Measurements from ENCODE around the gene KMT2B. TPM values are rescaled to one million over a fixed set of nuclear protein-coding genes. Genes with fewer than 3 reads are reported as not detected.

KMT2B gene
- polyA plus RNA-seq, 2 of the 4 experiments (the other 2 are of a cell fraction) = 17.8 to 39.4 TPM

DNA sequence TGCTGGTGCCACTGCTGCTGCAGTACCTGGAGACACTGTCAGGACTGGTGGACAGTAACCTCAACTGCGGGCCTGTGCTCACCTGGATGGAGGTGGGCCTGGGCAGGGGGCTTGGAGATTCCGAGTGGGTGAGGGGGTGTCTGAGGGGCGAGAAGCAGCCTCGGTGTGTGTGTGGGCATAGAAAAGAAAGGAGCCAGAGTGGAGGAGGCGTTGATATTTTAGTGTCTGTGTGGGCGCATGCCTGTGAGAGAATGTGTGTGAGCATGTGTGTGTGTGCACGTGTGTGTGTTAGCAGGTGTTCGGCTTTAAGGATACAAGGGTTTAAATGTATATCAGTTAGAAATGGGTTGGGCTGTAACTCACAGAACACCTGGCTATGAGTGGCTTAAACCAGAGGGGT, 61.2 kb downstream of the KMT2B start:
- ChIA-PET POLR2A (no interaction called here), CTCF (interaction anchor here (1.3 to 3.3 kb wide), 3 partner anchors 9 to 152 kb away, joined by 3 to 23 read pairs (median 3); no protein-coding TSS in a partner anchor)
- Histone ChIP-seq H3K4me2 (no peak overlapping the region), H3K9me3 (no peaks in the 10 kb centered on the region), H3K27ac (no peak overlapping the region), H3K4me1 (peaks cover 18% of the 10 kb centered on the region), H3K4me3 (no peak overlapping the region)
- no peak for DNase-seq (ENCODE audit: low read depth in 1 of 2, low spot score in 1 of 2)
- TF ChIP-seq ELK1 (IDR thresholded peaks at IDR 0.05; ENCODE audit: low read depth, low read length) = no peak
- no peak for TF ChIP-seq KDM5A (IDR thresholded peaks at IDR 0.05)
- TF ChIP-seq FOSL2 (IDR thresholded peaks at IDR 0.05) = no peak
- TF ChIP-seq FOSL2 (CRISPR knock-in tag; IDR thresholded peaks at IDR 0.05) = no peak
- 69% methylated on average over 8 of the region's 8 CpGs for WGBS (ENCODE audit: missing lambda C conversion rate)
- ATAC-seq = no peak
- no peak for FAIRE-seq

DNA sequence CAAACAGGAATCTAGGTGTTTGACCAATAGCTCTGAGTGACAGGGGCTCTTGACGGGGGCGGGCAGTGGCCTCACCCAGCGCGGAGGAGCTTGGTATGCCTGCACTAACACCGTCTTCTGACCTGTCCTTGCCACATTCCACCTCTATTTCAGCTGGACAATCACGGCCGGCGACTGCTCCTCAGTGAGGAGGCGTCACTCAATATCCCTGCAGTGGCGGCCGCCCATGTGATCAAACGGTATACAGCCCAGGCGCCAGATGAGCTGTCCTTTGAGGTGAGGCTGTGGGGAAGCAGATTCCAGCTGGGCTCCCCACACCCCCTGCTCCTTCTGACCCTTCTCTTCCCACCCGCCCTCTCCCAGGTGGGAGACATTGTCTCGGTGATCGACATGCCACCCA, 62.3 kb downstream of the KMT2B start:
- H3K4me3 ChIP-seq = no peak overlapping the region
- ATAC-seq (no peak), FAIRE-seq (no peak), DNase-seq (ENCODE audit: low read depth in 1 of 2, low spot score in 1 of 2) (no peak)
- CTCF ChIA-PET = interaction anchor here (0.6 to 1.7 kb wide), 5 partner anchors 9 to 151 kb away, joined by 3 to 4 read pairs (median 3); no protein-coding TSS in a partner anchor
- H3K27ac ChIP-seq = no peak overlapping the region
- H3K4me1 ChIP-seq = peaks cover 9% of the 10 kb centered on the region
- no peak overlapping the region for H3K4me2 ChIP-seq
- POLR2A ChIA-PET = interaction anchor here (0.9 kb wide), 1 partner anchor 32 kb away, joined by 4 read pairs; the partner anchor contains the start of gene LIN37
- no peaks in the 10 kb centered on the region for H3K9me3 ChIP-seq
- TF ChIP-seq ELK1 (IDR thresholded peaks at IDR 0.05; ENCODE audit: low read depth, low read length) = no peak
- TF ChIP-seq ZNF302 (CRISPR knock-in tag; IDR thresholded peaks at IDR 0.05) = no peak
- TF ChIP-seq KDM5A (IDR thresholded peaks at IDR 0.05) = no peak
- TF ChIP-seq BHLHE40 (IDR thresholded peaks at IDR 0.05; ENCODE audit: low read depth, low read length) = no peak
- TF ChIP-seq EP300 (IDR thresholded peaks at IDR 0.05) = no peak
- no peak for TF ChIP-seq CHD4 (IDR thresholded peaks at IDR 0.05; ENCODE audit: borderline replicate concordance)
- TF ChIP-seq PHF8 (IDR thresholded peaks at IDR 0.05; ENCODE audit: borderline replicate concordance, low read depth) = no peak
- TF ChIP-seq RAD21 (conservative IDR thresholded peaks at IDR 0.05 in 1 of 2, IDR thresholded peaks at IDR 0.05 in 1 of 2) = no peak
- WGBS (ENCODE audit: missing lambda C conversion rate) = 90% methylated on average over 16 of the region's 16 CpGs

- WGBS (ENCODE audit: missing lambda C conversion rate) = 91% methylated on average over 18 of the region's 20 CpGs
- POLR2A ChIA-PET = interaction anchor here (0.9 kb wide), 1 partner anchor 32 kb away, joined by 4 read pairs; the partner anchor contains the start of gene LIN37
- TF ChIP-seq MYC (IDR thresholded peaks at IDR 0.05; ENCODE audit: borderline replicate concordance, low read length) = no peak
- TF ChIP-seq HOXB13 (CRISPR knock-in tag; IDR thresholded peaks at IDR 0.05; ENCODE audit: low read depth) = no peak
- no peak for TF ChIP-seq ZNF302 (CRISPR knock-in tag; IDR thresholded peaks at IDR 0.05)
- no peak for TF ChIP-seq CBX8 (IDR thresholded peaks at IDR 0.05)
- no peak for TF ChIP-seq EHMT2 (IDR thresholded peaks at IDR 0.05; ENCODE audit: low read depth)
- no peak for TF ChIP-seq SREBF2 (IDR thresholded peaks at IDR 0.05)
- TF ChIP-seq NR3C1 (IDR thresholded peaks at IDR 0.05) = no peak
- TF ChIP-seq HOXB5 (CRISPR knock-in tag; IDR thresholded peaks at IDR 0.05) = no peak
- no peak for TF ChIP-seq KDM1A (IDR thresholded peaks at IDR 0.05; ENCODE audit: low read depth)
- no peak for TF ChIP-seq FOSL2 (IDR thresholded peaks at IDR 0.05)
- TF ChIP-seq FOSL2 (CRISPR knock-in tag; IDR thresholded peaks at IDR 0.05) = no peak
- no peak for TF ChIP-seq POLR2A (IDR thresholded peaks at IDR 0.05; ENCODE audit: low read length)
- no peak for TF ChIP-seq MAZ (IDR thresholded peaks at IDR 0.05; ENCODE audit: borderline replicate concordance, low read depth, low read length)
- no peak for TF ChIP-seq SMC3 (IDR thresholded peaks at IDR 0.05)
- TF ChIP-seq TFCP2L1 (CRISPR knock-in tag; IDR thresholded peaks at IDR 0.05) = no peak
- TF ChIP-seq HMGXB4 (CRISPR knock-in tag; IDR thresholded peaks at IDR 0.05; ENCODE audit: borderline replicate concordance) = no peak
- TF ChIP-seq, protein P1, sequence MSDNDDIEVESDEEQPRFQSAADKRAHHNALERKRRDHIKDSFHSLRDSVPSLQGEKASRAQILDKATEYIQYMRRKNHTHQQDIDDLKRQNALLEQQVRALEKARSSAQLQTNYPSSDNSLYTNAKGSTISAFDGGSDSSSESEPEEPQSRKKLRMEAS (IDR thresholded peaks at IDR 0.05) = no peak
Measured at GRCh38 chr19:35780717-35781116, 62.9 kb downstream of the KMT2B start.

More at GRCh38 chr19:35780717-35781116, 62.9 kb downstream of the KMT2B start:
- ATAC-seq = no peak
- H3K4me3 ChIP-seq = no peak overlapping the region
- peaks cover 9% of the 10 kb centered on the region for H3K4me1 ChIP-seq
- H3K4me2 ChIP-seq = no peak overlapping the region
- no peaks in the 10 kb centered on the region for H3K9me3 ChIP-seq
- H3K27ac ChIP-seq = no peak overlapping the region
- CTCF ChIA-PET = interaction anchor here (0.8 to 1.1 kb wide), 3 partner anchors 8 to 39 kb away, joined by 3 to 4 read pairs (median 3); no protein-coding TSS in a partner anchor
- no peak for FAIRE-seq
- DNase-seq (ENCODE audit: low read depth in 1 of 2, low spot score in 1 of 2) = no peak

Measured in A549 (cell line).